ENCODE measurements around the gene MIS18BP1.

DNA sequence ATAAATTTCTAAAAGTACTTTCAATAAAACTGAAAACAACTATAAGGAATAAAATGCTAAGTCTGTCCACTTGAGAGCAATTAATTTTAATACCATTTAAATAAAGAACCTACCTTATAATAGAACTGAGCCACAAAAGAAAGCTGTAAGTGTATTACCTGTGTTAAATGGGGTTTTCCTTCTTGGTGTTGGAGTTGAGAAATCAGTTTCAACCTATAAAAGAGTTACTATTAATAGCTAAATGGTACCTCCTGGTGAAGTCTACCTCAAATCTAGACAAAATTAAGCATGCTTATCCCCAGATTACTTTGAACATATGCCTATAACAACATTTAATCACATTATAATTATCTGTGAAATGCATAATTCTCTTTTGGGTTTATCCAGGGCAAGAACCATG, 48.8 kb downstream of the MIS18BP1 start:
- no peak for TF ChIP-seq BHLHE40 (IDR thresholded peaks at IDR 0.05; ENCODE audit: borderline replicate concordance)
- no peak for TF ChIP-seq HDGF (IDR thresholded peaks at IDR 0.05; ENCODE audit: borderline replicate concordance)
- no peak for TF ChIP-seq TARDBP (IDR thresholded peaks at IDR 0.05)
- TF ChIP-seq ARNT (IDR thresholded peaks at IDR 0.05), result no peak
- TF ChIP-seq ELF4 (IDR thresholded peaks at IDR 0.05), result no peak
- no peak for TF ChIP-seq SUZ12 (IDR thresholded peaks at IDR 0.05)
- TF ChIP-seq FOXM1 (IDR thresholded peaks at IDR 0.05; ENCODE audit: borderline replicate concordance), result no peak
- no peak for TF ChIP-seq SP1 (IDR thresholded peaks at IDR 0.05)
- no peak for TF ChIP-seq FOXK2 (IDR thresholded peaks at IDR 0.05)
- no peak for TF ChIP-seq ZNF384 (IDR thresholded peaks at IDR 0.05)
- TF ChIP-seq FOXA1 (IDR thresholded peaks at IDR 0.05), result no peak
- no peak for TF ChIP-seq NFRKB (IDR thresholded peaks at IDR 0.05)
- TF ChIP-seq CTBP1 (IDR thresholded peaks at IDR 0.05; ENCODE audit: borderline replicate concordance), result no peak
